Astrocyte of the hippocampus (primary cell): Measurements from ENCODE around the gene ZNF638.

Source experiments
- DNase-seq: peaks from one replicate; pipeline ENCODE4 v3.0.0; 2011; ENCODE audit warnings: low read depth, low spot score

ZNF638 gene

DNA sequence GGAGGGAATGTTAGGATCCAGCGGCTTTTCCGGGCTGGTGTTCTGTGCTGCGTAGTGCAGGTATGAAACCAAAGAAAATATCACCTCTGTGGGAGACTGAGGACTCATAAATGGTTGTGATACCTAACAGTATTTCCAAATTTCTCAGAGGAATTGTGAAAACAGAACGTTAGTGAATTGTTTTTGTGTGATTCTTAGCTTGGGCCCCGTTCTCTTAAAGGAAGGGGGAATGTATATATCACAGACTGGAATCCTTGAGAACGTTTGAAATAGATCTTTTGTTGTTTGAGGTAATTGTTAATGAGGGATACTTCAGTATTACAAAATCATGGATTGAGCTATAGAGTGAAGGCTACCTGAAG is 834 bp downstream of the ZNF638 start:
- no peak for DNase-seq

- no peak for DNase-seq
These were observed 2.0 kb downstream of the ZNF638 start for GRCh38 chr2:71333619-71334018.

- DNase-seq: no peak
These were observed 4.8 kb downstream of the ZNF638 start for GRCh38 chr2:71336384-71336783.

- DNase-seq: no peak
These were observed 5.2 kb downstream of the ZNF638 start for GRCh38 chr2:71336802-71337201.

DNA sequence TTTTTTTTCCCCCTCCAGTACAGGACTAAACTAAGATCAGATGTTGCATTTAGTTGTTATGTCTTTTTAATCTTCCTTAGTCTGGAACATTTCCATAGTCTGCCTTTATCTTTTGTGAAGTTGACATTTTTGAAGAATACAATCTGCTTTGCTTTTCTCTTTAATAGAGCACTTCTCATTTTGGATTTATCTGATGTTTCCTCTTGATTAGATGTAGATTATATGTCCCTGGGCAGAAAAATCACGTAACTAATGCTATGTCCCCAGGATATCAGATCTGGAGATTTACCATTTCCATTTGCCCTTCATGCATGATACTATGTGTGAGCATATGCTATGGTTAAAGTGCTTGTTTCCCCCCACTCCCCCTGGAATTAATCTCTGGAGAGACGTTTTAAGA is 6.2 kb downstream of the ZNF638 start:
- no peak for DNase-seq

DNA sequence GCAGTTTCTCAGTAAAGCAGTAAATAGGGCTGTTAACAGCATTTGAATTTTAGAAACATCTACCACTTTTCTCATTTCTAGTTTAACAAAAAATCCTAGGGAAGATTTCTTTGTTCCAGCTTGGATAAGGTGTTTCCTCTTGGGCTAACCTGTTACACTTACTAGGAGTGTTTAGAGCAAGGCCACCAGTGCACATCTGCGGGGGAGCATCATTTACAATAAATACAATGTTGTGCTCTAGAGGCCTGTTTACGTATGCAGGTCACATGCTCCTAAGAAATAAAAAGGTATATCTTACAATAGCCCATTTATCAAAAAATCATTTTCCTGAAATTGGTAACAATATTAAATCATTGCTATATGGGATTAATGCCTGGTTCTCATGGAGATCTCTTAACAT is 8.1 kb downstream of the ZNF638 start:
- DNase-seq: no peak

GRCh38 chr2:71340176-71340575 is 8.6 kb downstream of the ZNF638 start:
- no peak for DNase-seq

DNA sequence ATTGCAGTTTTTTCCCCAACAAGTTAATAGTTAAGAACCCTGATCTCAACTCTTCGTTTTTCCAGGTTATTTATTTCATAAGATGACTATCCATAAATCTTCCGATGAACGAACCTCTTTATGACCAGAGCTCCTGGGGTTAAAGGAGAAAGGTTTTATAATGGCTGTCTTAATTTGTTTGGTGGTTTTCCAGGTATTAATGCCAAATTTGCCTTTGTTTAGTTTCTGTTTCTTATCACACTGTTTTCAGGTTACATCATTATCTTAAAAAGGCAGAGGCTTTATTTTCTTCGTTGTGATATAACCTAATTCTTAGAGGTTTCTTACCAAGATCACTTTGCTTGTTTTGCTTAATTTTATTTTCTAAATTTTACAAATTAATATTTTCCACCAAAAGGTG is 10.1 kb downstream of the ZNF638 start:
- no peak for DNase-seq

DNA sequence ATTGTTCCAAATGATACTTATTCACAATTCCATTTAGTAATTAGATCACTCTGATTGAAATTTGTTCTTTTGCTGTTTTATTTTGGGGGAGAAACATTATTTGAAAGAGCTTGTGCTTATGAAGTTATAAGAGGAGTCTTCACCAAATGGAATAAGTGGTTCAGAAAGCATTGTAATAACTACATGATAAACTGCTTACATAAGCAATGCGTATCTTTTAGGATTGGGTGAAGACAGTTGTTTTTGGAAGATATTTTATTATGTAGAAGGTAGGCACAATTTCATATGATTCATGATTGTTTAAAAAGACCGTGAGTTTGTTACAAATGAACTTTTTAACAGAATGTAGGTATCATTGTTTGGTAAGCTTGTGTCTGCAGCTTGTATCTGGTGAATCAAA is 14.5 kb downstream of the ZNF638 start:
- no peak for DNase-seq

DNA sequence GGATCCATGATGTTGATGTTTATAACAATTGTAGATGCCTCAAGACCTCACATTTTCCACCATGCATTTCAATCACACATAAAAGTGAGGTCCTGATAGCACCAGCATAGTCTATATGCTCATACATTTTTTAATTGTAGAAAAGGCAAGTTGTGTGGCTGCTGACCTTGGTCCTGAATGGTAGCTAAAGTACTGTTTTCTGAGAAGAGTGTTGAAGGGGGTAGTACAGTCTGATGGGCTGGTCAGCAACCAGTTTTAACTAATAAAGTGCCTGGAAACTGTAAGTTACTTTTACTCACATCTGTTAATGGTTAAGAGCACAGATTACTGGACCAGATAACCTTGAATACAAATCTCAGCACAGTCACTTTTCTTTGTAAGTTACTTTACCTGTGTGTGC is 15.9 kb downstream of the ZNF638 start:
- peak; percentile 56 for DNase-seq

DNA sequence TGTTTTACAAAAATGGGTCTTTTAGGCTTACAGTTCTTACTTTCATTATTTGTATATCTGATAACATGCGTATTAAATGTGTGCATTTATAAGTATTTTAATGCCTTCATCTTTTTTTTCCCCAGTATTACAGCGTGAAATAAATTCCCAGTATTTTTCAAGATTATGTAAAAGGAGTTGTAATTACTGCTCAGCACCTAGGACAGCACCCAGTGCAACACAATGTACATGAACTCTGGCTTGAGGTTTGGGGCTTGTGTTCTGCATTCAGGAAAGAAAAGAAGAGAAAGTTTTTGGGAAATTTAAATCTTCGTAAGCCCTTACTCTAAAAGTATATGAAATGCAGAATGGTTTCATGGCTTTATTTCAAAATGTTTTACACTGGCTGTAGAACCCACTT is 16.7 kb downstream of the ZNF638 start:
- peak; percentile 69 for DNase-seq

- DNase-seq: no peak
These were observed 21.7 kb downstream of the ZNF638 start for GRCh38 chr2:71353248-71353647.

DNA sequence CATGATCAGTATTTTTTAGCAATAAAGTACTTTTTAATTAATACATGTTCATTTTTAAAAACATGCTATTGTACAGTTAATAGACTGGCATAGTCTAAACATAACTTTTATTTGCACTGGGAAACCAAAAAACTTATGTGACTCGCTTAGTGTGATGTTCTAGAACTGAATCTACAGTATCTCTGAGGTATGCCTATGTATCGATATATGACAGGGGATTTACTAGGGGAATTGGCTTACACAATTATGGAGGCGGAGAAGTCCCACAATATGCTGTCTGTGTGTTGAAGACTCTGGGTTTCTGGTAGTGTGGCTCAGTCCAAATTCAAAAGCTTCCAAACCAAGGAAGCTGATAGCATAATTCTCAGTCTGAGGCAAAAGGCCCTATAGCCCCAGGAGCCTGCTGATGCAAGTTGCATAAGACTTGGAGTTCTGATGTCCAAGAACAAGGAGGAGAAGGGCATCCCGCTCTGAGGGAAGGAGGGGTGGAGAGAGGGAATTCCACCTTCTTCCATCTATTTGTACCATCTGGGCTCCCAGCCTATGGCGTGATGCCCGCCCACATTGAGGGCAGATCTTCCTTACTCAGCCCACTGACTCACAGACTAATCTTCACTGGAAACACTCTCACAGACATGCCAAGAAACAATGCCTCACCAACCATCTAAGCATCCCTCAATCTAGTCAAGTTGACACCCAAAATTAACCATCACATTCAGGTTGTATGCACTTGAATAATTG is 27.5 kb downstream of the ZNF638 start:
- peak; percentile 67 for DNase-seq

DNA sequence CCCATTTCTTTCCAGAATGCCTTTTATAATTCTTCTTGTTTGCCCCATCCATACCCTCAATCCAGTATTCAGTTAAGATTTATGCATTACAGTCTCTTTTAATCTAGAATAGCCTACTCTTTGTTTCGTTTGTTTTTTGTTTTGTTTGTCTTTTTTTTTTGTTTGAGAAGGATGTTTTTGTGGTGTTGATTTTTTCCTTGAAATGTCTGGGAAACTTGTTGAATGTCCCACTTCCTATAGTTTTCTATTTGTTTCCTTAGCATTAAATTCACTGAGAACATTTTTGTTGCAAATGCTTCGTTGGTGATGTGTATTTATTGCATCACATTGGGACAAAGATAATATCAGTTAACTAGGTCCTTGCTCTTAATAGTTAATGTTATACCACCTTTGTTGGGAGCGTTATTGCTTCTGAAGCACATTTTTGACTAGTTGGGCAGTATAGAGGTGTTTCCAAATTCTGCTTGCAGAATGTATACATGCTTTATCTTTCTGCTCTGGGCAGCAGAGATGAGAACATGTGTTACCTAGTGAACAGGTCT is 28.9 kb downstream of the ZNF638 start:
- no peak for DNase-seq

DNA sequence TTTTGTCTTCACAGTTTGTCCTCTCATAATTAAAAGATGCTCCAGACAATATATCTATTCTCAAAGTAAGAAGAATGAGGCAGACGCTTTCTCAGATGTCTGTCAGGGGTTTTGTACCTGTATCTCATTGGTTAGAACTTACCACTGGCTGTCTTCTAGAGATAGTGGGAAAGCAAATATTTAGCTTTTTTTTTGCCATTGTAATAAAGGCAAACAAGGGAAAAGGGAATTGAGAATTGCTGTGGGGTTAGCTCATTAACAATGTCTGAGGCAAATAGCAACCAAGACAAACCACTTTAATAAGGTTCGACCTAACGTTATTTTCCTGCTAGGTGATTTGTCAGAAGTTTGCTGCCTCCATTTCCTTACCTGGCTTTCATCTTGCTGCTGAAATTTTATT is 30.0 kb downstream of the ZNF638 start:
- DNase-seq: no peak

DNA sequence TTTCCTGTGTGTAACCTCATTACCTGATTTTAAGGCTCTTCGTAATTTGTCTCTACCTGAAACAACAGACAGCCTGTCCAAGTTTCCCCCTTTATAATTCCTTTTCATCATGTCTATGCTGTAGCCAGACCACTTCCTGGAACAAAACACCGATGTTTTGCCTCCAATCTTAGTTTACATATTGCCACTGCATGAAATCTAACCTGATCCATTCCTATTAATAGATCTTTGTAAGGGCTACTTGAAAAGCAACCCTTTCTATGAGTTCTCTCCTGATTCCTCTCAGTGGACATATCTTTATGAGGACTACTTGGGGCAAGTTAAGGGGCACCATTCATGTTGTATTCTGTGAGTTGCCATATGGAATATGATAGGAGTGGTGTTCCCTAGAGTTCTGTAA is 30.9 kb downstream of the ZNF638 start:
- DNase-seq: no peak

DNA sequence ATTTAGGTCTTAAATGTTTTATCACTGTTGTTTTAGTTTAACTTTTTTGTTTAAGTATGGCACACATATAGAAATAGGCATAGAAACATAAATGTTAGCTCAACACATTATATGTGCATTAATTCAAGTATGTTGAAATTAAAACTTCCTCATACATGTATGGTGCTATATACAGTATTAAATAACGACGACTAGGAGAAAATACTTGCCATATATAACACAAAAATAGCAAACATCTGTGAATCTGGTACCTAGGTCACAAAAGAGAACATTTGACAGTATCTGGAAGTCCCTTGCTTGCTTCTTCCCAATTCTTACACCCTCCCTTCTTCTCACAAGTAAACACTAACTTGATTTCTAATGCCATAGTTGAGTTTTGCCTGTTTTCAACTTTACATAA is 38.4 kb downstream of the ZNF638 start:
- DNase-seq: no peak

GRCh38 chr2:71372042-71372441 is 40.5 kb downstream of the ZNF638 start:
- no peak for DNase-seq

GRCh38 chr2:71379086-71379485 is 47.5 kb downstream of the ZNF638 start:
- DNase-seq: peak; percentile 79

- DNase-seq: no peak
These were observed 49.1 kb downstream of the ZNF638 start for GRCh38 chr2:71380665-71381064.

DNA sequence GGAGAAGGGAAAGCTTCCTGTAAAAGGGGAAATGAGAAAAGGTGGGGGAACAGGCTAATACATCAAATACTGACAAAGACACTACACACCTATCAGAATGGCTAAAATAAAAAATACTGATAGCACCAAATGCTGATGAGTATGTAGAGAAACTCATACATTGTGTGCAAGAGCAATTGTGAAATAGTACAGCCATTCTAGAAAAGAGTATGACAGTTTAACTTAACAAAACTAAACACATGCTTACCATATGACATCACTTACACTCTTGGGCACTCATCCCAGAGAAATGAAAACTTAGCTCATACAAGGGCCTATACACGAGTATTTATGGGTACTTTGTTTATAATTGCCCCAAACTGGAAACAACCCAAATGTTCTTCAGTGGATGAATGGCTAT is 53.4 kb downstream of the ZNF638 start:
- DNase-seq: peak; percentile 55

GRCh38 chr2:71388214-71388613 is 56.6 kb downstream of the ZNF638 start:
- no peak for DNase-seq

- DNase-seq: no peak
These were observed 57.9 kb downstream of the ZNF638 start for GRCh38 chr2:71389384-71390072.
